HG03045 (cell line): ENCODE data around the gene KLHDC8B.
"Not testable (repeated sequence)": the region's sequence is repeated elsewhere in the genome, so short reads cannot be mapped to it uniquely, and the experiment has no call there.

ENCODE experiments used
- ATAC-seq: cut with Tn5 transposase; IDR thresholded peaks from one replicate; pipeline ENCODE4 v1.9.1; 2021; ENCODE audit warnings: mild to moderate bottlenecking, moderate library complexity; ENCODE audit not compliant: unreplicated experiment

KLHDC8B gene

DNA sequence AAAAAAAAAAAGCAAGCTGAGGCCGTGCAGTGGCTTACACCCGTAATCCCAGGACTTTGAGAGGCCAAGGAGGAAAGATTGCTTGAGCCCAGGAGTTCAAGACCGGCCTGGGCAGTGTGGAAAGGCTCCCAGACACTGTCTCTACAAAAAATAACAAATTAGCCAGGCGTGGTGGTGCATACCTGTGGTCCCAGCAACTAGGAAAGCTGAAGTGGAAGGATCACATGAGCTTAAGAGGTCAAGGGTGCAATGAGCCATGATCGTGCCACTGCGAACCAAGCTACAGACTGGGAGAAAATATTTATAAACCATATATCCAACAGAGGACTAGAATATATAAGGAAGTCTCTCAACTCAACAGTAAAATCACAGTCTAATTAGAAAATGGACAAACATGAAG lies 10.0 kb downstream of the KLHDC8B start:
- ATAC-seq: no peak

DNA sequence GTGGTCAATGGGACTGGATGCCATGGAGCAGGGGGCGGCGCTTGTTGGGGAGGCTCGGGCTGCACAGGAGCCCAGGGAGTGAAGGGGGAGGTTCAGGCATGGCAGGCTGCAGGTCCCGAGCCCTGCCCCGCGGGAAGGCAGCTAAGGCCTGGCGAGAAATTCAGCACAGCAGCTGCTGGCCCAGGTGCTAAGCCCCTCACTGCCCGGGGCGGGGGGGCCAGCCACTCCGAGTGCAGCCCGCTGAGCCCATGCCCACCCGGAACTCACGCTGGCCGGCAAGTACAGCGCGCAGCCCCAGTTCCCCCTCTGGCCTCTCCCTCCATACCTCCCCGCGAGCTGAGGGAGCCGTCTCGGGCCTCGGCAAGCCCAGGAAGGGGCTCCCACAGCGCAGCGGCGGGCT lies 11.3 kb downstream of the KLHDC8B start:
- ATAC-seq: no peak

DNA sequence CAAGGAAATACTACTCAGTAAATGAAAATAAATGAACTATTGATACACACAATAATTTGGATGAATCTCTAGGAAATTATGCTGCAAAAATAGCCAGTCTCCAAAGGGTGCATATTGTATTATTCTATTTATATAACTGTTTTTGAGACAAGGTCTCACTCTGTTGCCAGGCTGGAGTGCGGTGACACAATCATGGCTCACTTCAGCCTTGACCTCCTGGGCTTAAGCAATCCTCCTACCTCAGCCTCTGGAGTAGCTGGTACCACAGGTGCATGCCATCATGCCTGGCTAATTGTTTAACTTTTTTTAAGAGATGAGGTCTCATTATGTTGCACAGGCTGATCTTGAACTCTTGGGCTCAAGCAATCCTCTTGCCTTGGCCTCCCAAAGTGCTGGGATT lies 12.5 kb downstream of the KLHDC8B start:
- no peak for ATAC-seq

DNA sequence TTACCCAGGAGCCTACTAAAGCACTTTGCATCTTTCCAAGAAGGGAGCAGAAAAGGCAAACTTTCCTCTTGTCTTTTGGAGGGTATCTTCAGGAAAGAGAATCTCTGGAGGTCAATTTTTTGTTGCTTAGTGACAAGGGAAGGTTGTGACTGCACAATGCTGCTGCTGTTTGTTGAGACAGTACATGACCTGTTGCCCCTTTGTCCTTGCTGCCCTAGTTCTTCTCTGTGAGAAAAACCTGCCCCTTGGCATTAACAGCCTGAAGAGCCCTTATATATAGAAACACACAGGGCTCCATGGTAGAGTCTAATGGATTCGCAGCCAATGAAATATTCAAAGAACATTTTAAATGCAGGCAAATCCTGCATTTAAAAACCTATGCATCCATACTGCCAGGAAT lies 20.3 kb downstream of the KLHDC8B start:
- no peak for ATAC-seq

DNA sequence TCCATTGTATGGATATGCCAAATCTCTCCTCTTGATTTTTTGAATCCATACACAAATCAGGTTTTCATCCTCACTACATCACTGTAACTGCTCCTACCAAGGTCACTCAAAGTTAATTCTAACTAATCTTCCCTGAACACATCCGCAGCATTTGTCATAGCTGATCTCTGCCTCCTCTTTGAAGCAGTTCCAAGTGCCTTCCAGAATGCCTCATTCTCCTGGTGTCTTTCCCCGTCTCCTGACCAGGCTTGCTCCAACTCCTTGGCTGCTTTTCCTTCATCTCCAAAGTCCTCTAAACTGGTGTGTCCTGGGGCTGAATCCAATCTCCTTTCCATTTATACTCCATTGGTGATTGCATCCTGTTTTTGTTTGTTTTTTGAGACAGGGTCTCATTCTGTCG lies 26.8 kb downstream of the KLHDC8B start:
- ATAC-seq: no peak

DNA sequence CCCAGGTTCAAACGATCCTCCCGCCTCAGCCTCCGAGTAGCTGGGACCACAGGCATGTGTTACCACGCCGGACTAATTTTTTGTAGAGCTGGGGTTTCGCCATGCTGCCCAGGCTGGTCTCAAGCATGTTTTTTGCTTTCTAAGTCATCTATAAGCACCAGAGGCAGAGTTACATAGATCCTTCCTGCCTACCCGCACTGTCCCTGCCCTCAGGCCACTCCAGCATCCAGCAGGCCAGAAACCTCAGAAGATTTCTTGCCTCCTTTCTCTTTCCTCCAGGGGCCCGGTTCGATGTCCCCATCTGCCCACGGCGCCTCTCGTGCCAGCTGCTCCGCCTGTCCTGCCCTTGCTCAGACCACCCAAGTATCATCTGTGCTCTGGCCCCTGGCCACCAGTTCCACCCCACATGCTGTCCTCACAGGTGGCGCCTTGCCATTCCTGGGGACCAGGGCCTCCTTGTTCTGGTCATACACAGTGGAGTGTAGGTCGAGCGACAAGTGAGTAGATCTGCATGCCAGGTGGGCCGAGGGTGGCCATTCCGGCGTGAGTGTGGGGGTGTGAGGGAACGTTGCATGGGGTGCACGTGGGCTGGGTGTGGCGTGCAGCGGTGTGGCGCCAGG lies 27.3 kb downstream of the KLHDC8B start:
- ATAC-seq: no peak

DNA sequence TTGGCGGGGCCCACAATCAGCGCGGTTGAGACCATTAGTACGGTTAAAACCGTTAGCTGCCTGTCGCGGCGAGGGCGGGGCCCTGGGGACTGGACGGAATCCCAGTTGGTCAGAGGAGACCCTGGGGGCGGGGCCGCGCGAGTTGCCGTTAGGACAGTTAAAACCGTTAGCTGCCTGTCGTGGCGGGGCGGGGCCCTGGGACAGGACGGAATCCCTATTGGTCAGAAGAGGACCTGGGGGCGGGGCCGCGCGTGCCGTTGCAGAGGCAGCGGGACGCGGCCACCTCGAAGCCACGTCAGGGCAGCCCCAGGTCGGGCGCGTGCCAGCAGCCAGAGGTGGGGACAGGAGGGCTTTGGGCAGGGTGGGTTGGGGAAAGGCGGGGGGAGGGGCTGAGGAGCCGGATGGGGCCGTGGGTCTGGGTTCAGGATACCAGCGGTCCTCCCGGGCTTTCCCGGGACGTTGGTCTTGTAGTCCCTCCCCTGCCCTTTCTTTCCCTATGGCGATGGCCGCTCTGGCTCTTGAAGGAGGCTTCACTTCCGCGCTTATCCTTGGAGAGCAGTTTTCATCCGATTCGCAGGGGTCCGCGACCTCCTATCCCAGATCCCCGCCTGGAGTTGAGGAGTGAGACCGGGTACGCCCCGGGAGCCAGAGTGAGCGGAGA lies 28.0 kb downstream of the KLHDC8B start:
- ATAC-seq: no peak

DNA sequence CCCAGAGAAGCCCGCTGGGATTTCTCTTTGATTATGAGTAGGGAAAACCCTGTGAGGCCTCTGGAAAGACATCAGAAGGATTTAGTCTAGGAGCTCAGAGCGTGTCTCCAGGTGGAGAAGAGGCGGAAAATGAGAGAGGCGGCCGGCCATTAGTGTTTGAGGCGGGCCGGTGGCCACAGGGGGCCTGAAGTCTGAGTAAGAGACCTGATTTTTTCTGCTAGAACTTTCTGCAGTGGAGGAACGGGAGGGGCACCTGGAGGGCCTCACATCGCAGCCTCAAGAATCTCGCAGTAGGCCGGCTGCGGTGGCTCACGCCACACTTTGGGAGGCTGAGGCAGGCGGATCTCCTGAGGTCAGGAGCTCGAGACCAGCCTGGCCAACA lies 28.5 kb downstream of the KLHDC8B start:
- no peak for ATAC-seq

DNA sequence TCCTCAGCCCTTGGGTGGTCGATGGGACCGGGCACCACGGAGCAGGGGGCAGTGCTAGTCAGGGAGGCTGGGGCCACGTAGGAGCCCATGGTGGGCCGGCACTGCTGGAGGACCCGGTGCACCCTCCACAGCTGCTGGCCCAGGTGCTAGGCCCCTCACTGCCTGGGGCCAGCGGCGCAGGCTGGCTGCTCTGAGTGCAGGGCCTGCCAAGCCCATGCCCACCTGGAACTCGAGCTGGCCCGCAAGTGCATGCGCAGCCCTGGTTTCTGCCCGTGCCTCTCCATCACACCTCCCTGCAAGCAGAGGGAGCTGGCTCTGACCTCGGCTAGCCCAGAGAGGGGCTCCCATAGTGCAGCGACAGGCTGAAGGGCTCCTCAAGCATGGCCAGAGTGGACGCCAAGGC lies 42.1 kb downstream of the KLHDC8B start:
- no peak for ATAC-seq

DNA sequence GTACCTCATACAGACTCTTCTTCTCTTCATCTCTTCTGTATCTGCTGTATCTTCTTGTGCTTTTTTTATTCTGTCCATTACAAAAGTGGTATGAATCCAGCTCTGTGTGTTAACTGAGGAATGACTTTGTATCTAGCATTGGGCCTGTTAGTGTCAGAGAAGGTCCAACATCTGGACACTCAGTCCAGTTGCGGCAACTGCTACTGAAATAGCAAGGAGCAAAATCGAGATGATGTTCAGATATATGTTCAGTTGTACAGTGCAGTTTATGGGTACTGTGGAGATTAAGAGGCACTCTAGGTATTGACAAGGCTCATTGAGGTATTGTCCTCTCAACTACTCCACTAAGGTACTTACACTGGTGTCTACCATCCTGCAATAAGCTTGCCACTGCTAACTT lies 42.6 kb downstream of the KLHDC8B start:
- no peak for ATAC-seq

DNA sequence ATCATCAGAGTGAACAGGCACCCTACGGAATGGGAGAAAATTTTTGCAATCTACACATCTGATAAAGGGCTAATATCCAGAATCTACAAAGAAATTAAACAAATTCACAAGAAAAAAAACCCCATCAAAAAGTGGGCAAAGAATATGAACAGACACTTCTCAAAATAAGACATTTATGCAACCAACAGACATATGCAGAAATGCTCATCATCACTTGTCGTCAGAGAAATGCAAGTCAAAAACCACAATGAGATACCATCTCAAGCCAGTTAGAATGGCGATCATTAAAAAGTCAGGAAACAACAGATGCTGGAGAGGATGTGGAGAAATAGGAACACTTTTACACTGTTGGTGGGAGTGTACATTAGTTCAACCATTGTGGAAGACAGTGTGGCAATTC lies 45.3 kb downstream of the KLHDC8B start:
- ATAC-seq: not testable (repeated sequence)

DNA sequence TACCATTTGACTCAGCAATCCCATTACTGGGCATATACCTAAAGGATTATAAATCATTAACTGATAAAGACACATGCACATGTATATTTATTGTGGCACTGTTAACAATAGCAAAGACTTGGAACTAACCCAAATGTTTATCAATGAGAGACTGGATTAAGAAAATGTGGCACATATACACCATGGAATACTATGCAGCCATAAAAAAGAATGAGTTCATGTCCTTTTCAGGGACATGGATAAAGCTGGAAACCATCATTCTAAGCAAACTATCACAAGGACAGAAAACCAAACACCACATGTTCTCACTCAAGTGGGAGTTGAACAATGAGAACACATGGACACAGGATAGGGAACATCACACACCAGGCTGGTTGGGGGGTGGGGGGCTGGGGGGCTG lies 45.7 kb downstream of the KLHDC8B start:
- not testable (repeated sequence) for ATAC-seq

DNA sequence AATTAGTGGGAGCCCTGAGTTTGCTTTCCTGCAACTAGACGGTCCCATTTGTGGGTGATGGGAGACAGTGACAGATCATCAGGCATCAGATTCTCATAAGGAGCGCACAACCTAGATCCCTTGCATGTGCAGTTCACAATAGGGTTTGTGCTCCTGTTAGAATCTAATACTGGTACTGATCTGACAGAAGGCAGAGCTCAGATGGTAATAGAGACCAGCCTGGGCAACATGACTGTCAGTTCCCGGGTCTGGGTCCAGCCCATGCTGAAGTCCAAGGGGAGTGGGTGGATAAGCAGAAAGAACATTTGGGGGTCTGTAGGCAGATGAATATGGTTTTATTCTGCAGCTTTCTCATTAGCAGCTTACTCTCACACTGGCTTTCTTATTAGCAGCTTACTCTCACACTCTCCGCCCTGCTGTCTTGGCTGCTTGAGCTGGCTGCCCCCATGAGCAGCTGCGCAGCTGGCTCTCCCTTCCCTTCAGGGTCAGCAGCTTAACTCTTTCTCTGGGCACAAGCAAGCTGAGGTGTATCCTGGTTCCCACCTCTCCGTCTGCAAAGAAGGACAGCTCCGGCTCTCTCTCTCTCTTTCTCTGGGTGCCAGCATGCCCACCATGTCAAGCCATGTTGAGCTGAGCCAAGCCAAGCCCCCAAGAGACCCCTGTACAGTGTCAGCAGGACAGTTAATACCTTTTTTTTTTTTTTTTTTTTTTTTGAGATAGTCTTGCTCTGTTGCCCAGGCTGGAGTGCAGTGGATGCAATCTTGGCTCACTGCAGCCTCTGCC lies 46.5 kb downstream of the KLHDC8B start:
- no peak for ATAC-seq

DNA sequence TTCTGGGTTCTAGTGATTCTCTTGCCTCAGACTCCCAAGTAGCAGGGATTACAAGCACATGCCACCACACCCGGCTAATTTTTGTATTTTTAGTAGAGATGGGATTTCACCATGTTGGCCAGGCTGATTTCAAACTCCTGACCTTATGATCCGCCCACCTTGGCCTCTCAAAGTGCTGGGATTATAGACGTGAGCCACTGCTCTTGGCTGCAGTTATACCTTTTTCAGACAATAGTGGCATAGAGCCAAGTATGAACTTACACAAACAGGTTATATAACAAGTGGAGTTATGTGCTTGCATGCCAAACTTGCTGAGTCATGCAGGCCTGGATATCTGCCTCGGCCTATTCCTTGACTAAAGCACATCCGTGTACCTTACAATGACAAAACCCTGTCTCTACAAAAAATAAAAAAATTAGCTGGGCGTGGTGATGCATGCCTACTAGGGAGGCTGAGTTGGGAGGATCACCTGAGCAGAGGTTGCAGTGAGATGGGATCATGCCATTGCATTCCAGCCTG lies 47.1 kb downstream of the KLHDC8B start:
- not testable (repeated sequence) for ATAC-seq

DNA sequence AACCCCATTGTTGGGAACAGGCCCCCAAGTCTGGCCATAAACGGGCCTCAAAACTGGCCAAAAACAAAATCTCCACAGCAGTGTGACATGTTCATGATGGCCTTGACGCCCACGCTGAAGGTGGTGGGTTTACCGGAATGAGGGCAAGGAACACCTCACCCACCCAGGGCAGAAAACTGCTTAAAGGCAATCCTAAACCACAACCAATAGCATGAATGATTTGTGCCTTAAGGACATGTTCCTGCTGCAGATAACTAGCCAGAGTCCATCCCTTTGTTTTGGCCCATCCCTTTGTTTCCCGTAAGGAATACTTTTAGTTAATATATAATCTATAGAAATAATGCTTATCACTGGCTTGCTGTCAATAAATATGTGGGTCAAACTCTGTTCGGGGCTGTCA lies 47.7 kb downstream of the KLHDC8B start:
- ATAC-seq: no peak

DNA sequence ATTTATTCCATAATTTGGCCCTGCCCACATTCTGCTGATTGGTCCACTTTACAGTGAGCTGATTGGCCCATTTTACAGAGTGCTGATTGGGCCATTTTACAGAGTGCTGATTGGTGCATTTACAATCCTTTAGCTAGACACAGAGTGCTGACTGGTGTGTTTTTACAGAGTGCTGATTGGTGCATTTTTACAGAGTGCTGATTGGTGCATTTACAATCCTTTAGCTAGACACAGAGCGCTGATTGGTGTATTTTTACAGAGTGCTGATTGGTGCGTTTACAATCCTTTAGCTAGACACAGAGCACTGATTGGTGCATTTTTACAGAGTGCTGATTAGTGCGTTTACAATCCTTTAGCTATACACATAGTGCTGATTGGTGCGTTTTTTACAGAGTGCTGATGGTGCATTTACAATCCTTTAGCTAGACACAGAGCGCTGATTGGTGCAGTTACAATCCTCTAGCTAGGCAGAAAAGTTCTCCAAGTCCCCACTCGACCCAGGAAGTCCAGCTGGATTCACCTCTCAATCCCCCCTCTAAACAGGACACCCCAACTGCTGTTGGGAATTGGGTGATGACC lies 49.7 kb downstream of the KLHDC8B start:
- ATAC-seq: not testable (repeated sequence)

DNA sequence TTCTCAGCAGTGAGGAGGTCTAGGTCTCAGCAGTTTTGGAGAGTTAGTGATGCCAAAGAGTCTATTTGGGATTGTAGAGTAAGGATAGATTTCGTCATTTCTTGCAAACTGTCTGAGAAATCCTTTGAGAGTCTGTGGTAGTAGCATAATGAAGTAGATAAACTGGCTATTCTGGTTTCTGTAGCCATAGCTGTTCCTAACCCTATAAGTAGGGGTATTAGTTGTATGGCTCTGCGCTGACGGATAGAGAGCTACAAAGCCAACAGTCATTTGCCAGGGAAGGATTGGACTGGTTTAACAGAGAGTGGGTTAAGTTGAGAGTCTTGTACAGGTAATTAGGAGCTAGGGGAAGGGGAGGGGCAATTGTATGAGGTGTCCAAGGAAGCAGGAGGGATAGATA lies 50.6 kb downstream of the KLHDC8B start:
- ATAC-seq: no peak
